SU-DHL-6 (cell line): Measurements from ENCODE around the gene NTMT2.

Source experiments
- CTCF ChIP-seq: fragments of 200-600 bp; sonication (generic); IDR thresholded peaks from one replicate; pipeline ENCODE4 v1.5.1; 2017; ENCODE audit warnings: antibody characterized with exemption, mild to moderate bottlenecking, low read length, moderate library complexity; ENCODE audit not compliant: insufficient read depth, poor library complexity, severe bottlenecking
- EZH2phosphoT487 ChIP-seq: fragments of 200-600 bp; sonication (generic), shearing (Covaris generic); conservative IDR thresholded peaks from 2 replicates; pipeline ENCODE4 v1.6.1; 2018; ENCODE audit warnings: mild to moderate bottlenecking, antibody characterized with exemption, low read length, moderate library complexity, mixed read lengths

- TF ChIP-seq EZH2phosphoT487: no peak
- no peak for TF ChIP-seq CTCF
Observed at GRCh38 chr1:170125269-170125668, 20.5 kb upstream of the NTMT2 start.
